Hypothalamus (tissue), 51 donors: ENCODE results near the gene CEBPZOS.
A peak's percentile ranks its signal among the peaks of the same experiment; 100 is the strongest.

Experiments
- DNase-seq, 51 donors: peaks; one replicate each; lab custom pipeline; 2025; lab: John Stamatoyannopoulos, UW

CEBPZOS gene

GRCh38 chr2:37196320-37197195 is at the start of gene CEBPZOS:
CEBPZOS (plus strand) TSS chr2:37196496; CDS start chr2:37199705, 3,209 bp downstream.
- peak; percentile 27 to 90 (median 70) for DNase-seq

- DNase-seq, result no peak
Observed at GRCh38 chr2:37148325-37148724, 48.0 kb upstream of the CEBPZOS start.

GRCh38 chr2:37149626-37150322 is 46.5 kb upstream of the CEBPZOS start:
- no peak for DNase-seq

GRCh38 chr2:37153224-37153623 is 43.1 kb upstream of the CEBPZOS start:
- no peak for DNase-seq

GRCh38 chr2:37154785-37155184 is 41.5 kb upstream of the CEBPZOS start:
- no peak for DNase-seq

- DNase-seq, result peak in 17 of 51 donors; percentile 10 to 82 (median 35)
Observed at GRCh38 chr2:37156071-37156856, 40.0 kb upstream of the CEBPZOS start.

GRCh38 chr2:37156857-37157714 is 39.2 kb upstream of the CEBPZOS start, which contains the start of gene EIF2AK2:
EIF2AK2 (minus strand) TSS chr2:37156980; CDS start chr2:37147806, 9,174 bp downstream.
- peak in 50 of 51 donors; percentile 21 to 84 (median 53) for DNase-seq

- no peak for DNase-seq
Observed at GRCh38 chr2:37164757-37165156, 31.5 kb upstream of the CEBPZOS start.

- DNase-seq, result no peak
Observed at GRCh38 chr2:37167636-37168180, 28.6 kb upstream of the CEBPZOS start.

GRCh38 chr2:37168217-37168981 is 27.9 kb upstream of the CEBPZOS start:
- peak in 1 of 51 donors; percentile 2 for DNase-seq

- DNase-seq, result no peak
Observed at GRCh38 chr2:37171624-37171950, 24.7 kb upstream of the CEBPZOS start.

- no peak for DNase-seq
Observed at GRCh38 chr2:37173741-37174140, 22.6 kb upstream of the CEBPZOS start.

GRCh38 chr2:37180006-37180639 is 16.2 kb upstream of the CEBPZOS start:
- DNase-seq, result no peak

- DNase-seq, result no peak
Observed at GRCh38 chr2:37180640-37181039, 15.7 kb upstream of the CEBPZOS start.

- DNase-seq, result no peak
Observed at GRCh38 chr2:37181726-37182684, 14.3 kb upstream of the CEBPZOS start.

GRCh38 chr2:37188570-37188969 is 7.7 kb upstream of the CEBPZOS start, which contains the start of gene SULT6B1:
SULT6B1 (minus strand) TSS chr2:37188670; CDS start chr2:37188640, 30 bp downstream.
- DNase-seq, result no peak
